ENCODE results near the gene TNS4.

Gene TNS4

DNA sequence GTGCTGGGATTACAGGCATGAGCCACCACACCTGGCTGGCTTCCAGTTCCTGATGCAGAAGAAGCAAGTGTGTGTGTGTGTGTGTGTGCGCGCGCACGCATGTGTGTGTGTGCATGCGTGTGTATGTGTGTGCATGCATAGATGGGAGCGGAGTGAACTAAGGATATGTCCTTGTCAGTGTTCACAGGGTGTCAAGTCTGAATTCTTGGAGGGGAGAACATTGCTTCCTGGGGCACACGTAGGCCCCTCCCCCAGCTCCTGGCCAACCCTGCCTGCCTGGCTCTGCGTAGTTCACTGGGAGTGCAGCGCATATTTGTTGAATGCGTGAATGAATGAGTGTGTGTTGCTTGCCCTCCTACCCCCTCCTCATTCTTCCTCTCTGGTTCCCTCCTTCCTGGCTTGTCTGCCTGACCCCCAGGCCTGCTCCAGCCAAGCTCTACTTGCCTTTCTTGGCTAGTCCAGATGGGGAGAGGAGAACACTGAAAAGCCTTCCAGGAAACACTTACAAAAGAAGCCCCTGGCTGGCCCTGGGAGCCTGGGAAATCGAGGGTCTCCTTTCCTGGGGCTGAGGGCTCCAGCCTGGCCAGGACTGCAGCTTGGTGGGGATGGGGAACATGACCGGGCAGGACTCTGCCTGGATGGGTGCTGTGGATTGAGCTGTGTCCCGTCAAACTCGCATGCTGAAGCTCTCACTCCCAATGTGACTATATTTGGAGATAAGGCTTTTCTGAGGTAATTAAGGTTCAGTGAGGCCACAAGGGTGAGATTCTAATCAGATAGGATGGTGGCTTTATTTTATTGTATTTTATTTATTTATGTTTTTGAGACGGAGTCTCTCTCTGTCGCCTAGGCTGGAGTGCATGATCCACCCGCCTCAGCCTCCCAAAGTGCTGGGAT lies 30.2 kb downstream of the TNS4 start:
- H3K9ac ChIP-seq (ENCODE audit: low read length) = no peak overlapping the region
- H3K9me3 ChIP-seq (ENCODE audit: control insufficient read depth, low read length) = no peaks in the 10 kb centered on the region
- H3K36me3 ChIP-seq (ENCODE audit: control insufficient read depth, insufficient read depth, low read length) = no peaks in the 10 kb centered on the region
- H3K4me1 ChIP-seq (ENCODE audit: control insufficient read depth, insufficient read depth, low read length) = peaks cover 28% of the 10 kb centered on the region
- H3K27me3 ChIP-seq (ENCODE audit: control insufficient read depth, insufficient read depth, low read length) = no peaks in the 10 kb centered on the region
- H3K4me3 ChIP-seq (ENCODE audit: low read length) = no peak overlapping the region

- Histone ChIP-seq H3K4me3 (ENCODE audit: low read length) (no peak overlapping the region), H3K36me3 (ENCODE audit: control insufficient read depth, insufficient read depth, low read length) (no peaks in the 10 kb centered on the region), H3K27me3 (ENCODE audit: control insufficient read depth, insufficient read depth, low read length) (no peaks in the 10 kb centered on the region), H3K9ac (ENCODE audit: low read length) (no peak overlapping the region), H3K4me1 (ENCODE audit: control insufficient read depth, insufficient read depth, low read length) (peaks cover 19% of the 10 kb centered on the region), H3K9me3 (ENCODE audit: control insufficient read depth, low read length) (no peaks in the 10 kb centered on the region)
Measured at GRCh38 chr17:40469805-40470675, 31.4 kb downstream of the TNS4 start.

- no peaks in the 10 kb centered on the region for H3K36me3 ChIP-seq (ENCODE audit: control insufficient read depth, insufficient read depth, low read length)
- H3K27me3 ChIP-seq (ENCODE audit: control insufficient read depth, insufficient read depth, low read length) = no peaks in the 10 kb centered on the region
- H3K9me3 ChIP-seq (ENCODE audit: control insufficient read depth, low read length) = no peaks in the 10 kb centered on the region
- peaks cover 8% of the 10 kb centered on the region for H3K4me1 ChIP-seq (ENCODE audit: control insufficient read depth, insufficient read depth, low read length)
- H3K4me3 ChIP-seq (ENCODE audit: low read length) = no peak overlapping the region
- H3K9ac ChIP-seq (ENCODE audit: low read length) = no peak overlapping the region
Measured at GRCh38 chr17:40468560-40468959, 32.9 kb downstream of the TNS4 start.

GRCh38 chr17:40467281-40467867 lies 34.0 kb downstream of the TNS4 start:
- no peak overlapping the region for H3K9ac ChIP-seq (ENCODE audit: low read length)
- H3K36me3 ChIP-seq (ENCODE audit: control insufficient read depth, insufficient read depth, low read length) = no peaks in the 10 kb centered on the region
- H3K4me1 ChIP-seq (ENCODE audit: control insufficient read depth, insufficient read depth, low read length) = no peaks in the 10 kb centered on the region
- no peaks in the 10 kb centered on the region for H3K9me3 ChIP-seq (ENCODE audit: control insufficient read depth, low read length)
- no peaks in the 10 kb centered on the region for H3K27me3 ChIP-seq (ENCODE audit: control insufficient read depth, insufficient read depth, low read length)
- no peak overlapping the region for H3K4me3 ChIP-seq (ENCODE audit: low read length)

- no peak overlapping the region for H3K4me3 ChIP-seq (ENCODE audit: low read length)
- no peak overlapping the region for H3K9ac ChIP-seq (ENCODE audit: low read length)
- H3K4me1 ChIP-seq (ENCODE audit: control insufficient read depth, insufficient read depth, low read length) = no peaks in the 10 kb centered on the region
- H3K27me3 ChIP-seq (ENCODE audit: control insufficient read depth, insufficient read depth, low read length) = no peaks in the 10 kb centered on the region
- no peaks in the 10 kb centered on the region for H3K36me3 ChIP-seq (ENCODE audit: control insufficient read depth, insufficient read depth, low read length)
- no peaks in the 10 kb centered on the region for H3K9me3 ChIP-seq (ENCODE audit: control insufficient read depth, low read length)
Measured at GRCh38 chr17:40466298-40466971, 35.0 kb downstream of the TNS4 start.

GRCh38 chr17:40464392-40464855 lies 37.0 kb downstream of the TNS4 start:
- no peak overlapping the region for H3K4me3 ChIP-seq (ENCODE audit: low read length)
- H3K9ac ChIP-seq (ENCODE audit: low read length) = no peak overlapping the region
- no peaks in the 10 kb centered on the region for H3K9me3 ChIP-seq (ENCODE audit: control insufficient read depth, low read length)
- H3K27me3 ChIP-seq (ENCODE audit: control insufficient read depth, insufficient read depth, low read length) = no peaks in the 10 kb centered on the region
- H3K4me1 ChIP-seq (ENCODE audit: control insufficient read depth, insufficient read depth, low read length) = no peaks in the 10 kb centered on the region
- no peaks in the 10 kb centered on the region for H3K36me3 ChIP-seq (ENCODE audit: control insufficient read depth, insufficient read depth, low read length)

- H3K9ac ChIP-seq (ENCODE audit: low read length) = no peak overlapping the region
Measured at GRCh38 chr17:40463122-40463550, 38.3 kb downstream of the TNS4 start.

GRCh38 chr17:40462343-40463121 lies 38.9 kb downstream of the TNS4 start:
- Histone ChIP-seq H3K9ac (ENCODE audit: low read length) (no peak overlapping the region), H3K9me3 (ENCODE audit: control insufficient read depth, low read length) (no peaks in the 10 kb centered on the region), H3K27me3 (ENCODE audit: control insufficient read depth, insufficient read depth, low read length) (no peaks in the 10 kb centered on the region), H3K36me3 (ENCODE audit: control insufficient read depth, insufficient read depth, low read length) (no peaks in the 10 kb centered on the region), H3K4me1 (ENCODE audit: control insufficient read depth, insufficient read depth, low read length) (peaks cover 15% of the 10 kb centered on the region), H3K4me3 (ENCODE audit: low read length) (no peak overlapping the region)

More at GRCh38 chr17:40463122-40463550, 38.3 kb downstream of the TNS4 start:
- H3K9me3 ChIP-seq (ENCODE audit: control insufficient read depth, low read length) = no peaks in the 10 kb centered on the region
- H3K27me3 ChIP-seq (ENCODE audit: control insufficient read depth, insufficient read depth, low read length) = no peaks in the 10 kb centered on the region
- H3K4me3 ChIP-seq (ENCODE audit: low read length) = no peak overlapping the region
- H3K4me1 ChIP-seq (ENCODE audit: control insufficient read depth, insufficient read depth, low read length) = peaks cover 9% of the 10 kb centered on the region
- no peaks in the 10 kb centered on the region for H3K36me3 ChIP-seq (ENCODE audit: control insufficient read depth, insufficient read depth, low read length)

DNA sequence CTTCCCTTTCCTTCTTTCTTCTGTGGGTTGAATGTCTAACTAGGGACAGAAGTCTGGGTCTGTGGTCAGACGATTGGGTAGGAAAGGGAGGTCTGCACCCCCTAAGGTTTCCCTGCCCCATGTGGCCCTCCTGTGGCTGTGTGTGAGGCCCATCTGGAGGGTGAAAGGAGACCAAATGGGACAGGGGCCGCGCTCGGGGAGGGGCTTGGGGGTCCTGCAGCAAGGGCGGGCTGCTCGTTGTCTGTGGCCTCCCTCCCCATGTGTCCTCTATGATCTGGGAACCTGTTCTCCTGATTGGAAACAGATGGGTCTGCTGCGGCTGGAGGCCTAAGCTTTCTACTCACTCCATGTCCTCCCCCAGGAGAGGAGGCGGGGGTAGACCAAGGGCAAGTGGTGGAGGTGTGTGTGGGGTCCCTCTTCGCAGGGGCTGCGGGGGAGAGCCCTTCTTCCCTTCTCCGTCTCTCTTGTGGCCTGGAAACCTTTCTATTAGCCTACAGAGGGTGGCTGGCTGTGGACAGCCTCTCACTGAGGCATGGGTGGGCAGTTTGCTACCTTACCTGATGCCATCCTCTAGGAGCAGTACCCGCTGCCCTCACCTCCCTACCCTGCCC lies 39.6 kb downstream of the TNS4 start:
- Histone ChIP-seq H3K4me3 (ENCODE audit: low read length) (no peak overlapping the region), H3K4me1 (ENCODE audit: control insufficient read depth, insufficient read depth, low read length) (peaks cover 22% of the 10 kb centered on the region), H3K36me3 (ENCODE audit: control insufficient read depth, insufficient read depth, low read length) (peaks cover 7% of the 10 kb centered on the region), H3K27me3 (ENCODE audit: control insufficient read depth, insufficient read depth, low read length) (no peaks in the 10 kb centered on the region), H3K9ac (ENCODE audit: low read length) (no peak overlapping the region), H3K9me3 (ENCODE audit: control insufficient read depth, low read length) (no peaks in the 10 kb centered on the region)

DNA sequence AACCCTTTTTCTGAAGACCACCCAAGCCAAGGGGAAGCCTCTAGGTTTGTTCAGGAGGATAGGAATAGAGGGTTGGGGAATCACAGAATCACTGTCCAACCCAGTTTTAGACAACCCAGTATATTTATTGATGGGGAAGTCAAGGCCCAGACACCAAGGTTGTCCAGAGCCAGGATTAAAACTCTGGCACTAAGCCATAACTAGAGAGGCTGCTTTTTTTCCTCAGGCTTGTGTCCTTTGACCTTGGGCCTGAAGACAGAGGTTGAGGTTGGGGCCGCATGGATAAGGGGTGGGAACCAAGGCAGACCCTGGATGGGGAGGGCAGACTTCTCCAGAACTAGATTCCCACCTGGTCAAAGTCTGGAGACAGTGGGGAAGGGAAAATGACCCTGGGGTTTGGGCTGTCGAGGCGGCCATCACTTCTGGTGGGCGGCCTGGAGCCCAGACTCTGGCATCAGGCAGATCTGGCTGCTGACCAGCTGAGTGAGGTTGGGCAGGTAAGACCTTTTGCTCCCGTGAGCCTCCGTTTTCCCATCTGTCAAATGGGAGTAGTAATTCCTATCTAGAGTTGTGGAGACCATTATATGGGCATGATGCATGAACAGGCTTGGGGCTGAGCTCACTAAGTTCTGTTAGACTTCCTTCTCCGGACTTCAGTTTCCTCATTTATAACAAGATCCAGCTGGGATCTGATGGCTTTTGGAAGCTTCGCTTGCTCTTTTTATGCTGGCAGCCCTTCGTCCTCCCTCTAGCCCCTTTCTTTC lies 40.3 kb downstream of the TNS4 start:
- Histone ChIP-seq H3K36me3 (ENCODE audit: control insufficient read depth, insufficient read depth, low read length) (peaks cover 12% of the 10 kb centered on the region), H3K9ac (ENCODE audit: low read length) (no peak overlapping the region), H3K9me3 (ENCODE audit: control insufficient read depth, low read length) (no peaks in the 10 kb centered on the region), H3K4me3 (ENCODE audit: low read length) (no peak overlapping the region), H3K4me1 (ENCODE audit: control insufficient read depth, insufficient read depth, low read length) (peaks cover 24% of the 10 kb centered on the region), H3K27me3 (ENCODE audit: control insufficient read depth, insufficient read depth, low read length) (no peaks in the 10 kb centered on the region)

All from mucosa of stomach (tissue), 1 donor.